ENCODE measurements around the gene GABRB3.

The GABRB3 gene

GRCh38 chr15:26590676-26591075, 182.2 kb downstream of the GABRB3 start:
- no peak overlapping the region for H3K27ac ChIP-seq

GRCh38 chr15:26582840-26583239, 190.0 kb downstream of the GABRB3 start:
- no peak overlapping the region for H3K27ac ChIP-seq
- no peak for TF ChIP-seq ZFX (IDR thresholded peaks at IDR 0.05; ENCODE audit: borderline replicate concordance)
- no peak for TF ChIP-seq CTCF (IDR thresholded peaks at IDR 0.05)

More at GRCh38 chr15:26590676-26591075, 182.2 kb downstream of the GABRB3 start:
- TF ChIP-seq CTCF (IDR thresholded peaks at IDR 0.05) (no peak), ZFX (IDR thresholded peaks at IDR 0.05; ENCODE audit: borderline replicate concordance) (no peak)

- TF ChIP-seq CTCF (IDR thresholded peaks at IDR 0.05) (no peak), ZFX (IDR thresholded peaks at IDR 0.05; ENCODE audit: borderline replicate concordance) (no peak)
These were observed 191.9 kb downstream of the GABRB3 start for GRCh38 chr15:26580943-26581342.

GRCh38 chr15:26572602-26573350, 200.1 kb downstream of the GABRB3 start:
- TF ChIP-seq CTCF (IDR thresholded peaks at IDR 0.05) = no peak
- no peak for TF ChIP-seq ZFX (IDR thresholded peaks at IDR 0.05; ENCODE audit: borderline replicate concordance)
- H3K27ac ChIP-seq = no peak overlapping the region

More at GRCh38 chr15:26580943-26581342, 191.9 kb downstream of the GABRB3 start:
- no peak overlapping the region for H3K27ac ChIP-seq

GRCh38 chr15:26571346-26571745, 201.5 kb downstream of the GABRB3 start:
- TF ChIP-seq CTCF (IDR thresholded peaks at IDR 0.05) (no peak), ZFX (IDR thresholded peaks at IDR 0.05; ENCODE audit: borderline replicate concordance) (no peak)
- H3K27ac ChIP-seq = no peak overlapping the region

GRCh38 chr15:26565542-26565941, 207.3 kb downstream of the GABRB3 start:
- TF ChIP-seq CTCF (IDR thresholded peaks at IDR 0.05) (no peak), ZFX (IDR thresholded peaks at IDR 0.05; ENCODE audit: borderline replicate concordance) (no peak)
- H3K27ac ChIP-seq = no peak overlapping the region

- no peak for TF ChIP-seq CTCF (IDR thresholded peaks at IDR 0.05)
- TF ChIP-seq ZFX (IDR thresholded peaks at IDR 0.05; ENCODE audit: borderline replicate concordance) = no peak
- H3K27ac ChIP-seq = no peak overlapping the region
These were observed 208.5 kb downstream of the GABRB3 start for GRCh38 chr15:26564361-26564760.

Measured in 22Rv1 (cell line).